GM23248 (cell line): ENCODE measurements around the gene TASL. TPM values are rescaled to one million over a fixed set of nuclear protein-coding genes. Genes with fewer than 3 reads are reported as not detected.
"Not testable (repeated sequence)": the region's sequence is repeated elsewhere in the genome, so short reads cannot be mapped to it uniquely, and the experiment has no call there.

Experiments
- DNase-seq: peaks from one replicate; pipeline ENCODE4 v3.0.0-alpha.2; 2015
- H2AFZ ChIP-seq: fragments of 200-600 bp; sonication (generic); 2 replicates; pipeline ENCODE4 v1.6.1; 2016; ENCODE audit warnings: antibody characterized with exemption
- H3F3A ChIP-seq: fragments of 200-600 bp; sonication (generic); 2 replicates; pipeline ENCODE4 v1.6.1; 2016; ENCODE audit warnings: mild to moderate bottlenecking, antibody characterized with exemption, mixed run types; ENCODE audit not compliant: insufficient read depth
- H3K27ac ChIP-seq: fragments of 200-600 bp; sonication (generic); 2 replicates; pipeline ENCODE4 v1.5.1; 2016; ENCODE audit warnings: mild to moderate bottlenecking
- H3K27me3 ChIP-seq: fragments of 200-600 bp; sonication (generic); replicated peaks from 2 replicates; pipeline ENCODE4 v1.6.1; 2016; ENCODE audit warnings: mild to moderate bottlenecking; ENCODE audit not compliant: insufficient read depth
- H3K36me3 ChIP-seq: fragments of 200-600 bp; sonication (generic); 2 replicates; pipeline ENCODE4 v1.6.1; 2016; ENCODE audit warnings: low read depth, mild to moderate bottlenecking
- H3K4me1 ChIP-seq: fragments of 200-600 bp; sonication (generic); 2 replicates; pipeline ENCODE4 v1.6.1; 2016; ENCODE audit warnings: mild to moderate bottlenecking; ENCODE audit not compliant: insufficient read depth
- H3K4me2 ChIP-seq: fragments of 200-600 bp; sonication (generic); one replicate; pipeline ENCODE4 v1.6.1; 2016; ENCODE audit warnings: mild to moderate bottlenecking; ENCODE audit not compliant: unreplicated experiment
- H3K4me3 ChIP-seq: fragments of 200-600 bp; sonication (generic); 2 replicates; pipeline ENCODE4 v1.5.1; 2016; ENCODE audit warnings: mild to moderate bottlenecking
- H3K79me2 ChIP-seq: fragments of 200-600 bp; sonication (generic); 2 replicates; pipeline ENCODE4 v1.6.1; 2016; ENCODE audit warnings: mild to moderate bottlenecking; ENCODE audit not compliant: insufficient read depth
- H3K9ac ChIP-seq: fragments of 200-600 bp; sonication (generic); 2 replicates; pipeline ENCODE4 v1.6.1; 2016; ENCODE audit warnings: mild to moderate bottlenecking
- H3K9me2 ChIP-seq: fragments of 200-600 bp; sonication (generic); 2 replicates; pipeline ENCODE4 v1.6.1; 2016; ENCODE audit warnings: mixed run types, mild to moderate bottlenecking, moderate library complexity; ENCODE audit not compliant: insufficient read depth
- H3K9me3 ChIP-seq: fragments of 200-600 bp; sonication (generic); one replicate; pipeline ENCODE4 v1.6.1; 2017; ENCODE audit warnings: low read depth
- H4K20me1 ChIP-seq: fragments of 200-600 bp; sonication (generic); 2 replicates; pipeline ENCODE4 v1.6.0; 2016; ENCODE audit not compliant: insufficient read depth
- EZH2 ChIP-seq: fragments of 200-600 bp; sonication (generic); IDR thresholded peaks from 2 replicates; pipeline ENCODE4 v1.6.1; 2018; ENCODE audit warnings: antibody characterized with exemption, mild to moderate bottlenecking; ENCODE audit not compliant: insufficient read depth, poor library complexity, severe bottlenecking
- EZH2phosphoT487 ChIP-seq: fragments of 200-600 bp; sonication (generic); IDR thresholded peaks from 2 replicates; pipeline ENCODE4 v1.6.1; 2018; ENCODE audit warnings: antibody characterized with exemption, moderate library complexity, mild to moderate bottlenecking, low read depth; ENCODE audit not compliant: insufficient read depth
- WGBS, 2 experiments: methylation state at CpG; one replicate each; pipeline ENCODE4 v1.1.6; 2015 to 2017; ENCODE audit warnings: low lambda C conversion rate in 2 of 2, low coverage in 1 of 2; ENCODE audit errors: missing lambda C conversion rate in 2 of 2; 5-methylcytosine and 5-hydroxymethylcytosine counted together
- in situ Hi-C: fragments of 300-500 bp; cut with MboI; formaldehyde crosslinking; loops from 2 replicates; pipeline ENCODE4 v1.15.0; 2020
- polyA plus RNA-seq: library from polyadenylated mRNA; unstranded; fragments of >200 nt; fragmentation: Nextera tagmentation; extraction: Ambion mirVana; gene quantifications from 2 replicates; pipeline ENCODE4 v1.2.1, GENCODE V29; 2016
- total RNA-seq: library from RNA; depleted of rRNA; stranded (reverse); fragments of >200 nt; shearing (Covaris generic); gene quantifications from 2 replicates; pipeline ENCODE4 v1.2.3, GENCODE V29; 2014

The TASL gene
- total and polyA plus RNA-seq, 2 experiments from 2014 or later = not detected

GRCh38 chrX:30612250-30612655, 34.7 kb upstream of the TASL start:
- H3K27me3 ChIP-seq = no peaks in the 10 kb centered on the region
- TF ChIP-seq EZH2phosphoT487 (no peak), EZH2 (no peak)
- H3K9me3 ChIP-seq = no peaks in the 10 kb centered on the region
- H3K79me2 ChIP-seq = no peaks in the 10 kb centered on the region
- peaks cover 19% of the 10 kb centered on the region; the same call in 1 of the 2 replicates for H3K4me1 ChIP-seq
- no peak overlapping the region for H3K9ac ChIP-seq
- 100% methylated on average over 5 of the region's 6 CpGs; no CpG with 5 or more reads in 1 of the 2 experiments for WGBS, 2 experiments
- H3K9me2 ChIP-seq = no peaks in the 10 kb centered on the region
- H3K4me3 ChIP-seq = no peak overlapping the region
- H3K36me3 ChIP-seq = no peaks in the 10 kb centered on the region
- DNase-seq = no peak
- H4K20me1 ChIP-seq = no peaks in the 10 kb centered on the region
- H3F3A ChIP-seq = peaks cover 16% of the 10 kb centered on the region; the same call in 1 of the 2 replicates
- no peak overlapping the region for H3K4me2 ChIP-seq
- no peak overlapping the region for H2AFZ ChIP-seq
- no peak overlapping the region for H3K27ac ChIP-seq
- in situ Hi-C loops = no loop called here

- Histone ChIP-seq H3K27me3 (no peaks in the 10 kb centered on the region), H3K4me1 (0 out of 2 replicates have a peak, but pooled peaks cover 14% of the 10 kb centered on the region), H3K9me2 (no peaks in the 10 kb centered on the region), H3K4me2 (no peak overlapping the region), H3K9me3 (no peaks in the 10 kb centered on the region), H4K20me1 (no peaks in the 10 kb centered on the region), H3K79me2 (no peaks in the 10 kb centered on the region), H3K36me3 (no peaks in the 10 kb centered on the region), H3K4me3 (no peak overlapping the region), H3K27ac (peak overlapping the region; percentile 49), H3K9ac (peak overlapping the region; percentile 25; the same call in 1 of the 2 replicates), H2AFZ (peak overlapping the region; percentile 45; the same call in 1 of the 2 replicates), H3F3A (peaks cover 15% of the 10 kb centered on the region; the same call in 1 of the 2 replicates)
- TF ChIP-seq EZH2phosphoT487 (no peak), EZH2 (no peak)
- in situ Hi-C loops = no loop called here
- WGBS, 2 experiments = 3 to 11% methylated on average over 1 to 2 of the region's 2 CpGs
- DNase-seq = peak; percentile 58
Measured at GRCh38 chrX:30610026-30610425, 32.5 kb upstream of the TASL start.

- Histone ChIP-seq H3K36me3 (no peaks in the 10 kb centered on the region), H3K4me2 (no peak overlapping the region), H3K27ac (no peak overlapping the region), H4K20me1 (no peaks in the 10 kb centered on the region), H3K4me3 (no peak overlapping the region), H3F3A (peaks cover 12% of the 10 kb centered on the region; the same call in 1 of the 2 replicates), H3K9ac (no peak overlapping the region), H3K9me3 (no peaks in the 10 kb centered on the region), H3K4me1 (0 out of 2 replicates have a peak, but pooled peaks cover 11% of the 10 kb centered on the region), H3K79me2 (no peaks in the 10 kb centered on the region), H2AFZ (no peak overlapping the region), H3K9me2 (no peaks in the 10 kb centered on the region), H3K27me3 (no peaks in the 10 kb centered on the region)
- in situ Hi-C loops = no loop called here
- no peak for TF ChIP-seq EZH2phosphoT487
- no peak for TF ChIP-seq EZH2
- DNase-seq = no peak
- 4 to 13% methylated on average over 1 of the region's 1 CpG for WGBS, 2 experiments
Measured at GRCh38 chrX:30607155-30607554, 29.6 kb upstream of the TASL start.

- DNase-seq, in situ Hi-C loops, H4K20me1 ChIP-seq, H3K4me1 ChIP-seq, H3K9ac ChIP-seq, H3F3A ChIP-seq, H3K36me3 ChIP-seq, H3K79me2 ChIP-seq, H2AFZ ChIP-seq, H3K9me2 ChIP-seq, H3K4me3 ChIP-seq, H3K4me2 ChIP-seq, H3K9me3 ChIP-seq, H3K27me3 ChIP-seq, H3K27ac ChIP-seq: not testable (repeated sequence)
- 96 to 100% methylated on average over 1 to 3 of the region's 15 CpGs for WGBS, 2 experiments
Measured at GRCh38 chrX:30600269-30601176, 23.0 kb upstream of the TASL start.
